Measurements from ENCODE around the gene ZNF232.

DNA sequence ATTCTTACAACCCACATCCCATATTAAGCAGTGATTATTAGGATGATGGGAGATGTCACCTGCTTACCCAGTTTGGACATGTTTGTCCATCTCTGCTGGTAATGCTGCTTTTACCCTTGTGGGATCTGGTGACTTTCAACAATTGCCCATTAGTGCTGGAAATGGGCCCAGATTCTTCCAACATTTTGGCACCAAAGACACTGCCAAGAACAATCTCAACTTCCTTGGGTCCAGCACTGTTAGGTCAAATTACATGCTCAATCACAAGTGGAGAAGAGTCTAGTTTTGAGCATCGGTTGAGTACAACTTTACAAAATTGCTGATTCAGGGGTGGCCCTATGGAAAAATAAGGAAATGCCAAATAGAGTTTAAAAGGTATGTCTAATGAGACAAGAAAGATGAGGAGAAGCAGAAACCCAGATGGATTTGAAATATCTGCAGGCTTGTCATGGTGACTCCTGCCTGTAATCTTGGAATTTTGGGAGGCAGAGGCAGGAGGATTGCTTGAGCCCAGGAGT is 46.4 kb downstream of the ZNF232 start:
- TF ChIP-seq POLR2A (IDR thresholded peaks at IDR 0.05; ENCODE audit: low read length) (no peak), GATA1 (IDR thresholded peaks at IDR 0.05; ENCODE audit: low read depth, low read length) (no peak)

All from erythroblast (primary cell).